Astrocyte of the spinal cord (primary cell): Measurements from ENCODE around the gene DENND1B.

Experiments
- DNase-seq: peaks from one replicate; pipeline ENCODE4 v3.0.0; 2011; ENCODE audit warnings: low read depth, low spot score
- H3K4me3 ChIP-seq: 2 replicates; pipeline ENCODE4 v1.5.1; 2011; ENCODE audit warnings: low read depth, mild to moderate bottlenecking, low read length, moderate library complexity
- in situ Hi-C: cut with HindIII; loops from 2 replicates; pipeline ENCODE4 v1.10.0; 2017; ENCODE audit warnings: low sequenced_read_pairs
- TF ChIP-seq, protein P1 (sequence below): IDR thresholded peaks from 2 replicates; pipeline ENCODE4 v1.5.1; 2012; ENCODE audit warnings: low read depth, mild to moderate bottlenecking, low read length, inconsistent platforms

Gene DENND1B

DNA sequence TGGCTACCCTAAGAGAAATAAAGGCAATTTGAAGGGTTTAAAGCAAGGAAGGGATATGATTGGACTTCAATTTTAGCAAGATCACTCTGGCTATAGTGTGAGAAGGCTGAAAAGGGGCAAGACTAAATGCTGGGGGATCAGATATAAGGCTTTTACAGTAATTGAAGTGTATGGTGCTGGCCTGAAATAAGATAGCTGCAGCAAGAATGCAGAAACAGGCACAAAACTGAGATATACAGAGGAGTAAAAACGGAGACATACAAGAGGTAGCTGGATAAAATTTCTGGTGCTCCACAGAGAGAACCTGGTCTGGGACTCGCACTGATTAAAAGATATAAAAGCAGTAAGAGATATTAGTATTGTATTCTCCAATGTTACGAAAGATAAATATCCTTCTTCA is 92.0 kb downstream of the DENND1B start:
- no peak overlapping the region for H3K4me3 ChIP-seq
- in situ Hi-C loops: no loop called here
- no peak for DNase-seq
- TF ChIP-seq, protein P1, sequence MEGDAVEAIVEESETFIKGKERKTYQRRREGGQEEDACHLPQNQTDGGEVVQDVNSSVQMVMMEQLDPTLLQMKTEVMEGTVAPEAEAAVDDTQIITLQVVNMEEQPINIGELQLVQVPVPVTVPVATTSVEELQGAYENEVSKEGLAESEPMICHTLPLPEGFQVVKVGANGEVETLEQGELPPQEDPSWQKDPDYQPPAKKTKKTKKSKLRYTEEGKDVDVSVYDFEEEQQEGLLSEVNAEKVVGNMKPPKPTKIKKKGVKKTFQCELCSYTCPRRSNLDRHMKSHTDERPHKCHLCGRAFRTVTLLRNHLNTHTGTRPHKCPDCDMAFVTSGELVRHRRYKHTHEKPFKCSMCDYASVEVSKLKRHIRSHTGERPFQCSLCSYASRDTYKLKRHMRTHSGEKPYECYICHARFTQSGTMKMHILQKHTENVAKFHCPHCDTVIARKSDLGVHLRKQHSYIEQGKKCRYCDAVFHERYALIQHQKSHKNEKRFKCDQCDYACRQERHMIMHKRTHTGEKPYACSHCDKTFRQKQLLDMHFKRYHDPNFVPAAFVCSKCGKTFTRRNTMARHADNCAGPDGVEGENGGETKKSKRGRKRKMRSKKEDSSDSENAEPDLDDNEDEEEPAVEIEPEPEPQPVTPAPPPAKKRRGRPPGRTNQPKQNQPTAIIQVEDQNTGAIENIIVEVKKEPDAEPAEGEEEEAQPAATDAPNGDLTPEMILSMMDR: no peak

DNA sequence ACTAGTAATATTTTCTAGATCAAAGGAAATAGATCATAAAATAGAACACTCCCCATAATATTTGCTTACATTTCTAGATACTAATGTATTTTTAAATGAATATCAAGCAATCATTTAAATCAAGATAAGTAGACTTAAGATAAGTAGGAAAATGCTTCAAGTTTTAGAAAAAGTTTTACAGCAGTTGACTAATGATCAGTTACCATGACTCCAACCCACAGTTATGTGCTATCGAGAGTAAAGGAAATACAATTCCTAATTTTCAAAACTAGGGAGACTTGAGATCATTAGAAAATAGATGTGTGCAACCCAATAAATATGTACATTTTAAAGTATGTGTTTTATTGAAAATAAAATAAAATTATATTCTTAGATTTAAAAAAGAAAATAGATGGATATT is 95.0 kb downstream of the DENND1B start:
- in situ Hi-C loops: no loop called here
- no peak for DNase-seq
- TF ChIP-seq, protein P1: no peak
- no peak overlapping the region for H3K4me3 ChIP-seq

DNA sequence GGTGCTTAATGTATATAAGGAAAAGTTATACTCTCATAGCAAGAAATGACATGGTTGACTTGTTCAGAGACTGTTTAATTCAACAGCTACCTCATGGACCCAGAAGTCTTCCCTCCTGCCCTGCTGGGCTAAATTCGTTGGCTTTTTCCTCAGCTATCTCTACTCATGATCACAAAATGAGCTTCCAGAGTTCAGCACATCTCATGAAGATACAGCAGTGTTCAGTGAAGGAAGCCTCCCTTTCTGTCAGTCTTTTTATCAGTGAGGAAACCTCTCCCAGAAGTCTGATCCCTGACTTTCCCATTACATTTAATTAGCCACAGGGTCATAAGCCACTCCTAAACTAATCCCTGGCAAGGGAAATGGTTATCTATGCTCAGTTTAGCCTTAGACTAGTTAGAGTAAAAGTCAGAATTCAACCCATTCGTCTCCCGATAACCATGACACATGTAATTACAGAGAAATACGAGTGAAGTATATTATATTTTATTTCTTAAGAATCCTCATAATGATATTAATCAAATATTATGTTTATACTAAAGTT is 97.5 kb downstream of the DENND1B start:
- no peak for DNase-seq
- no peak overlapping the region for H3K4me3 ChIP-seq
- TF ChIP-seq, protein P1: no peak
- in situ Hi-C loops: no loop called here

DNA sequence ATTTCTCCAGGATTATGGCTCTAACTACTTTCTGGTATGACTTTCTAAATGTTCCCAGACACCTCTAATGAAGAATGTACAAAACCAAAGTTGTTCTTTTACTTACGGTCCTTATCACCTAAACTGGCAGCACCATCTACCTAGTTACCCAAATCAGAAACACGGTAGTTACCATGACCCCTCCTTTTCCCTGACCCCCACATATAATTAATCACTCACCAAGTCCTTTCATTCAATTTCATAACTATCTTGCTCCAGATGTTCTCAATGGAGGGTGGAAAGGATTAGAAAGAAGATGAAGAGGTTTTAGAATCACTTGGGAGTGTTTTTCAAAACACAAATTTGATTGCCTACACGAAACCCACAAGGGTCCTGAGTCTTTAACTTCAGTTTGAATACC is 98.0 kb downstream of the DENND1B start:
- DNase-seq: no peak
- in situ Hi-C loops: no loop called here
- no peak overlapping the region for H3K4me3 ChIP-seq
- TF ChIP-seq, protein P1: no peak

DNA sequence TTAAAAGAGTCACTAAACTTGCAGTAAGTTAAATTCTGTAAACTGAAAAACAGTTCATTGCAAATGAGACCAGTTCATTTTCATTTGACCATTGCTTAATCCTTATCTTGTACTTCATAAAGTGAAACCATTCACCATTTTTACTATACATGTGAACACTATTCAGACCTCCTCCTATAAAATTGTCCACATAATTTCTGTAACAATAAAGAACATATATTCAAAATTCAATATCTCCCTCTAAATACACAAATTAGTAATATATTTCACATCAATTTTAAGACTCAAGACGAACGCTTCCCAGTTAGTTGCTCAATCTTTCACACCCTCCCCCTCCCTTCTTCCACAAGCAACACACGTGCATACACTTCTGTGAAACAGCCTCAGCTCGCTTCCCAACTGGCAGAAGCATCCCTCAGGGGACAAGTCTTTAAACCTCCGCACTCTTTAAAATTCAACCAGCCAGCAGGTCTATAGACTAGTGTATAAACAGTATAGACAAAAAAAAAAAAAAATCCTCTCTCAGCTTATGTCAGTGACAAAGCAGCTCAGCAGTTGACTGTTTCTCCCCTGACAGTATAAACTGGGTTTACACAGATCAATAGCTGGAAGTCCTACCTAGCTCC is 99.6 kb downstream of the DENND1B start:
- TF ChIP-seq, protein P1: no peak
- H3K4me3 ChIP-seq: peak overlapping the region; percentile 4
- in situ Hi-C loops: no loop called here
- no peak for DNase-seq

DNA sequence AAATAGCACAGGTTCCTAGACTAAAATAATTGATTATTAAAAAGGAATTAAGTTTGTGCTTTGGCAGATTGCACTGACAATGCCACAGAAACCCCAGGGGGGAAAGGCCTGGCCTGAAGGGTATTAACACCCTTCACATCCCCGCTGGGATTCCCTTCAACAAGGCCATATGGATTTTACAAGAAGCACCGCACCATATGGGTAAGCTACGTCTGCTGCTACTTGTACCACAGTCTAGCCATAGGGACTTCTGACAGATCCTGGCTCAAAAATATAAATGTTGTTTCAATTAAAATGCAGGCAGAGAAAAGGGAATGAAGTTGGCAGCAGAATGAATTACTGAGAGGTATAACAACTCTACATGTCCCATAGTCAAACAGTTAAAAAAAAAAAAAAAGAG is 101.0 kb downstream of the DENND1B start:
- TF ChIP-seq, protein P1: no peak
- DNase-seq: no peak
- in situ Hi-C loops: no loop called here
- H3K4me3 ChIP-seq: no peak overlapping the region
